Measurements from ENCODE around the gene ACE. TPM values are rescaled to one million over a fixed set of nuclear protein-coding genes. Genes with fewer than 3 reads are reported as not detected.

The ACE gene
- polyA plus RNA-seq, 1 donor (not counting 4 experiments of a cell fraction or from before 2014, with no cell fraction given), result 0.07 TPM

DNA sequence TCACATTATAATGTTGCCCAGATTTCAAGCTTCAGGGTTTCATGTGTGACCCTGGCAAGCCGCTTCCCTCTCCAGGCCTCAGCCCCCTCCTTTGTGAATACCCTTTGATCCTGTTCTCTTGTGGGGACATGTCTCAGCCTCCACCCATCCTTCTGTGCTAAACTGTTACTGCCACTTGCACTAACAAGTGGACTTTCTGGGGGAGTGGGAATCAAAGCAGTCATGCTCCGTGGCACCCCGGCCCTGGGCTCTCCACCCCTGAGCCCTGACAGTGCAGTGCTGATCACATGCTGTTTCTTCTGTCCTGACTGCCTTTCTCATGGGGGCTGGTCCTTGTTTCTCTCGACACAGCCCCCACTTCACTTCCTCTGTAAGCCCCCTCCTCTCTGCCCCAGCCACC lies 63.7 kb downstream of the ACE start:
- H3K9me3 ChIP-seq (ENCODE audit: control insufficient read depth, low read depth, low read length), result no peaks in the 10 kb centered on the region
- peaks cover 28% of the 10 kb centered on the region for H3K27me3 ChIP-seq (ENCODE audit: control insufficient read depth, extremely low read depth, insufficient read depth, low read length)
- no peaks in the 10 kb centered on the region for H3K36me3 ChIP-seq (ENCODE audit: control insufficient read depth in 2 of 2, extremely low read depth in 1 of 2, insufficient read depth in 2 of 2, low read length in 2 of 2)
- dilution Hi-C loops (cut with MboI; ENCODE audit: extremely low pct_ligation_motif_present, low sequenced_read_pairs), result no loop called here
- no peak overlapping the region for H3K27ac ChIP-seq (ENCODE audit: control insufficient read depth, insufficient read depth, low read length)
- DNase-seq (ENCODE audit: low read depth, low spot score), result no peak
- no peak overlapping the region for H2AFZ ChIP-seq (ENCODE audit: control insufficient read depth, low read length)
- no peaks in the 10 kb centered on the region for H3K79me2 ChIP-seq (ENCODE audit: control insufficient read depth, insufficient read depth, low read length)
- no peak overlapping the region for H3K4me2 ChIP-seq (ENCODE audit: control insufficient read depth, extremely low read depth, insufficient read depth, low read depth, low read length)
- FAIRE-seq, result no peak
- no peaks in the 10 kb centered on the region for H3K9me1 ChIP-seq (ENCODE audit: control insufficient read depth, extremely low read depth, insufficient read depth, low read length)
- TF ChIP-seq, protein P1, sequence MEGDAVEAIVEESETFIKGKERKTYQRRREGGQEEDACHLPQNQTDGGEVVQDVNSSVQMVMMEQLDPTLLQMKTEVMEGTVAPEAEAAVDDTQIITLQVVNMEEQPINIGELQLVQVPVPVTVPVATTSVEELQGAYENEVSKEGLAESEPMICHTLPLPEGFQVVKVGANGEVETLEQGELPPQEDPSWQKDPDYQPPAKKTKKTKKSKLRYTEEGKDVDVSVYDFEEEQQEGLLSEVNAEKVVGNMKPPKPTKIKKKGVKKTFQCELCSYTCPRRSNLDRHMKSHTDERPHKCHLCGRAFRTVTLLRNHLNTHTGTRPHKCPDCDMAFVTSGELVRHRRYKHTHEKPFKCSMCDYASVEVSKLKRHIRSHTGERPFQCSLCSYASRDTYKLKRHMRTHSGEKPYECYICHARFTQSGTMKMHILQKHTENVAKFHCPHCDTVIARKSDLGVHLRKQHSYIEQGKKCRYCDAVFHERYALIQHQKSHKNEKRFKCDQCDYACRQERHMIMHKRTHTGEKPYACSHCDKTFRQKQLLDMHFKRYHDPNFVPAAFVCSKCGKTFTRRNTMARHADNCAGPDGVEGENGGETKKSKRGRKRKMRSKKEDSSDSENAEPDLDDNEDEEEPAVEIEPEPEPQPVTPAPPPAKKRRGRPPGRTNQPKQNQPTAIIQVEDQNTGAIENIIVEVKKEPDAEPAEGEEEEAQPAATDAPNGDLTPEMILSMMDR (optimal IDR thresholded peaks at IDR 0.05 in 1 of 3, IDR thresholded peaks at IDR 0.05 in 1 of 3, conservative IDR thresholded peaks at IDR 0.05 in 1 of 3; ENCODE audit: extremely low read depth in 1 of 3, insufficient read depth in 2 of 3, low read length in 3 of 3), result no peak
- TF ChIP-seq EZH2 (IDR thresholded peaks at IDR 0.05; ENCODE audit: low read length), result no peak
- H3K9ac ChIP-seq (ENCODE audit: control insufficient read depth, extremely low read depth, insufficient read depth, low read length), result no peak overlapping the region
- H3K4me1 ChIP-seq (ENCODE audit: control insufficient read depth, extremely low read depth, insufficient read depth, low read length), result no peaks in the 10 kb centered on the region
- H3K4me3 ChIP-seq (ENCODE audit: control insufficient read depth in 2 of 3, extremely low read depth in 1 of 3, insufficient read depth in 2 of 3, low read depth in 1 of 3, low read length in 3 of 3), result no peak overlapping the region
- H4K20me1 ChIP-seq (ENCODE audit: control insufficient read depth, extremely low read depth, insufficient read depth, low read length), result peaks cover 4% of the 10 kb centered on the region

DNA sequence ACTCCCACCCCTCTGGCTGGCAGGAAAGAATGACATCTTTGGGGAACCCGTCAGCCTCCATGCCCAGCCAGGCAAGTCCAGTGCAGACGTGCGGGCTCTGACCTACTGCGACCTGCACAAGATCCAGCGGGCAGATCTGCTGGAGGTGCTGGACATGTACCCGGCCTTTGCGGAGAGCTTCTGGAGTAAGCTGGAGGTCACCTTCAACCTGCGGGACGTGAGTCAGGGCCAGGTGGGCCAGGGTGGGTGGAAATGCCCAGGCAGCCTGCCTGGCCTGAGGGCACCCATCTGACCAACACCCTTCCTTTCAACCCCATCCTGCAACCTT lies 65.3 kb downstream of the ACE start:
- dilution Hi-C loops (cut with MboI; ENCODE audit: extremely low pct_ligation_motif_present, low sequenced_read_pairs), result no loop called here
- H3K4me1 ChIP-seq (ENCODE audit: control insufficient read depth, extremely low read depth, insufficient read depth, low read length), result no peaks in the 10 kb centered on the region
- no peaks in the 10 kb centered on the region for H3K79me2 ChIP-seq (ENCODE audit: control insufficient read depth, insufficient read depth, low read length)
- H3K4me3 ChIP-seq (ENCODE audit: control insufficient read depth in 2 of 3, extremely low read depth in 1 of 3, insufficient read depth in 2 of 3, low read depth in 1 of 3, low read length in 3 of 3), result no peak overlapping the region
- TF ChIP-seq, protein P1 (optimal IDR thresholded peaks at IDR 0.05 in 1 of 3, IDR thresholded peaks at IDR 0.05 in 1 of 3, conservative IDR thresholded peaks at IDR 0.05 in 1 of 3; ENCODE audit: extremely low read depth in 1 of 3, insufficient read depth in 2 of 3, low read length in 3 of 3), result no peak
- no peak for TF ChIP-seq EZH2 (IDR thresholded peaks at IDR 0.05; ENCODE audit: low read length)
- no peaks in the 10 kb centered on the region for H3K9me1 ChIP-seq (ENCODE audit: control insufficient read depth, extremely low read depth, insufficient read depth, low read length)
- no peak overlapping the region for H3K4me2 ChIP-seq (ENCODE audit: control insufficient read depth, extremely low read depth, insufficient read depth, low read depth, low read length)
- no peaks in the 10 kb centered on the region for H3K9me3 ChIP-seq (ENCODE audit: control insufficient read depth, low read depth, low read length)
- no peak overlapping the region for H3K27ac ChIP-seq (ENCODE audit: control insufficient read depth, insufficient read depth, low read length)
- FAIRE-seq (no peak), DNase-seq (ENCODE audit: low read depth, low spot score) (no peak)
- no peak overlapping the region for H2AFZ ChIP-seq (ENCODE audit: control insufficient read depth, low read length)
- peaks cover 28% of the 10 kb centered on the region for H3K27me3 ChIP-seq (ENCODE audit: control insufficient read depth, extremely low read depth, insufficient read depth, low read length)
- no peaks in the 10 kb centered on the region for H3K36me3 ChIP-seq (ENCODE audit: control insufficient read depth in 2 of 2, extremely low read depth in 1 of 2, insufficient read depth in 2 of 2, low read length in 2 of 2)
- no peak overlapping the region for H3K9ac ChIP-seq (ENCODE audit: control insufficient read depth, extremely low read depth, insufficient read depth, low read length)
- peaks cover 4% of the 10 kb centered on the region for H4K20me1 ChIP-seq (ENCODE audit: control insufficient read depth, extremely low read depth, insufficient read depth, low read length)
